Fibroblast of lung (primary cell): ENCODE results near the gene CTLA4. TPM values are rescaled to one million over a fixed set of nuclear protein-coding genes. Genes with fewer than 3 reads are reported as not detected.
A peak's percentile ranks its signal among the peaks of the same experiment; 100 is the strongest.

Experiments used
- DNase-seq, 2 donors: peaks; one replicate each; pipeline versions ENCODE4 v3.0.0 to v3.0.0-alpha.2; 2010; ENCODE audit warnings: low read depth in 2 of 2
- H2AFZ ChIP-seq: 2 replicates; pipeline ENCODE4 v1.5.1; 2012; ENCODE audit warnings: low read length, control low read depth, inconsistent platforms
- H3K27ac ChIP-seq: 2 replicates; pipeline ENCODE4 v1.5.1; 2011; ENCODE audit warnings: low read length, control low read depth; ENCODE audit not compliant: insufficient read depth
- H3K27me3 ChIP-seq: 2 replicates; pipeline ENCODE4 v1.5.1; 2011; ENCODE audit warnings: mild to moderate bottlenecking, low read length; ENCODE audit not compliant: control insufficient read depth, insufficient read depth
- H3K36me3 ChIP-seq: 2 replicates; pipeline ENCODE4 v1.5.1; 2011; ENCODE audit warnings: low read length; ENCODE audit not compliant: control insufficient read depth, insufficient read depth
- H3K4me1 ChIP-seq: 2 replicates; pipeline ENCODE4 v1.5.1; 2011; ENCODE audit warnings: low read length; ENCODE audit not compliant: control insufficient read depth, insufficient read depth; ENCODE audit errors: extremely low read depth
- H3K4me2 ChIP-seq: 2 replicates; pipeline ENCODE4 v1.5.1; 2011; ENCODE audit warnings: low read length, control low read depth; ENCODE audit not compliant: insufficient read depth; ENCODE audit errors: extremely low read depth
- H3K4me3 ChIP-seq, 4 experiments: fragments of 200-600 bp in 1 of 4; sonication (generic) in 1 of 4; replicated peaks in 1 of 4; 2 replicates each; pipeline ENCODE4 v1.5.1; 2011 to 2016; ENCODE audit warnings: low read length in 4 of 4, low read depth in 3 of 4, mild to moderate bottlenecking in 3 of 4, control low read depth in 2 of 4, inconsistent platforms in 1 of 4, mixed read lengths in 1 of 4; ENCODE audit not compliant: insufficient read depth in 1 of 4; ENCODE audit errors: control extremely low read depth in 1 of 4
- H3K79me2 ChIP-seq: 2 replicates; pipeline ENCODE4 v1.5.1; 2012; ENCODE audit warnings: mild to moderate bottlenecking, low read length, inconsistent platforms; ENCODE audit not compliant: control insufficient read depth, insufficient read depth
- H3K9ac ChIP-seq: 2 replicates; pipeline ENCODE4 v1.5.1; 2011; ENCODE audit warnings: mild to moderate bottlenecking, low read length, control low read depth; ENCODE audit not compliant: insufficient read depth
- H3K9me3 ChIP-seq: 2 replicates; pipeline ENCODE4 v1.5.1; 2012; ENCODE audit warnings: low read depth, low read length; ENCODE audit not compliant: control insufficient read depth, insufficient read depth
- H4K20me1 ChIP-seq: 2 replicates; pipeline ENCODE4 v1.5.1; 2011; ENCODE audit warnings: low read length; ENCODE audit not compliant: control insufficient read depth, insufficient read depth; ENCODE audit errors: extremely low read depth
- CTCF ChIP-seq, 2 donors: IDR thresholded peaks in 1 of 2; conservative IDR thresholded peaks in 1 of 2; 1 replicate in 1 of 2; 2 replicates in 1 of 2; pipeline ENCODE4 v1.5.1; 2011 to 2012; ENCODE audit warnings: low read length in 2 of 2, control low read depth in 1 of 2, inconsistent platforms in 1 of 2, low read depth in 1 of 2, mild to moderate bottlenecking in 1 of 2
- EZH2 ChIP-seq: IDR thresholded peaks from 2 replicates; pipeline ENCODE4 v1.5.1; 2012; ENCODE audit warnings: low read length, control low read depth, mild to moderate bottlenecking; ENCODE audit errors: missing control alignments
- polyA plus RNA-seq, 2 donors: library from polyadenylated mRNA; depleted of rRNA in 1 of 2; stranded (reverse) in 1 of 2; unstranded in 1 of 2; fragments of >200 nt; gene quantifications; 2 replicates each; pipeline ENCODE4 v1.2.1, GENCODE V29; 2011 to 2012; ENCODE audit warnings: missing spikeins in 1 of 2
- total RNA-seq: library from RNA; depleted of rRNA; stranded (reverse); fragments of >200 nt; gene quantifications from 2 replicates; pipeline ENCODE4 v1.2.1, GENCODE V29; 2014

The CTLA4 gene
- total and polyA plus RNA-seq, 2 donors (not counting 1 experiment from before 2014, with no cell fraction given) = not detected

GRCh38 chr2:203882551-203882950 is 15.0 kb downstream of the CTLA4 start:
- no peaks in the 10 kb centered on the region for H3K36me3 ChIP-seq
- no peak for DNase-seq
- no peak overlapping the region for H3K27ac ChIP-seq
- H3K9ac ChIP-seq = no peak overlapping the region
- no peak overlapping the region for H2AFZ ChIP-seq
- H3K4me2 ChIP-seq = no peak overlapping the region
- no peak for TF ChIP-seq EZH2
- no peak for TF ChIP-seq CTCF (conservative IDR thresholded peaks at IDR 0.05 in 1 of 2, IDR thresholded peaks at IDR 0.05 in 1 of 2; ENCODE audit: low read depth in 1 of 2, low read length in 2 of 2)
- H3K4me1 ChIP-seq = no peaks in the 10 kb centered on the region
- H3K9me3 ChIP-seq = no peaks in the 10 kb centered on the region
- no peak overlapping the region for H3K4me3 ChIP-seq
- H4K20me1 ChIP-seq = no peaks in the 10 kb centered on the region
- H3K27me3 ChIP-seq = peaks cover 14% of the 10 kb centered on the region
- no peaks in the 10 kb centered on the region for H3K79me2 ChIP-seq

- Histone ChIP-seq H3K9me3 (no peaks in the 10 kb centered on the region), H4K20me1 (no peaks in the 10 kb centered on the region), H3K27me3 (no peaks in the 10 kb centered on the region), H3K4me1 (no peaks in the 10 kb centered on the region), H3K36me3 (no peaks in the 10 kb centered on the region), H3K4me3 (no peak overlapping the region), H3K27ac (no peak overlapping the region), H3K9ac (no peak overlapping the region), H2AFZ (no peak overlapping the region), H3K79me2 (no peaks in the 10 kb centered on the region), H3K4me2 (no peak overlapping the region)
- no peak for DNase-seq
- no peak for TF ChIP-seq CTCF (conservative IDR thresholded peaks at IDR 0.05 in 1 of 2, IDR thresholded peaks at IDR 0.05 in 1 of 2; ENCODE audit: low read depth in 1 of 2, low read length in 2 of 2)
- TF ChIP-seq EZH2 = no peak
These were observed 19.1 kb downstream of the CTLA4 start for GRCh38 chr2:203886661-203887151.

- Histone ChIP-seq H3K27ac (no peak overlapping the region), H2AFZ (no peak overlapping the region), H3K27me3 (no peaks in the 10 kb centered on the region), H3K9ac (no peak overlapping the region), H3K4me3 (no peak overlapping the region), H3K4me2 (no peak overlapping the region), H3K4me1 (no peaks in the 10 kb centered on the region), H4K20me1 (no peaks in the 10 kb centered on the region), H3K79me2 (no peaks in the 10 kb centered on the region), H3K9me3 (no peaks in the 10 kb centered on the region), H3K36me3 (no peaks in the 10 kb centered on the region)
- peak in 1 of 2 donors; percentile 29 for DNase-seq
- TF ChIP-seq EZH2 (no peak), CTCF (conservative IDR thresholded peaks at IDR 0.05 in 1 of 2, IDR thresholded peaks at IDR 0.05 in 1 of 2; ENCODE audit: low read depth in 1 of 2, low read length in 2 of 2) (no peak)
These were observed 20.1 kb downstream of the CTLA4 start for GRCh38 chr2:203887677-203888076.
